Trophoblast cell (in vitro differentiated cells and primary cell): ENCODE results near the gene KIF6.

Experiments used
- DNase-seq, 2 donors: peaks; one replicate each; pipeline ENCODE4 v3.0.0-alpha.2; 2016
- H2AFZ ChIP-seq: 2 replicates; pipeline ENCODE4 v1.6.1; 2013; ENCODE audit warnings: low read length, moderate library complexity, mild to moderate bottlenecking; ENCODE audit not compliant: insufficient read depth, poor library complexity
- H2AK5ac ChIP-seq: 2 replicates; pipeline ENCODE4 v1.6.1; 2013; ENCODE audit warnings: mild to moderate bottlenecking, low read length
- H2BK120ac ChIP-seq: 2 replicates; pipeline ENCODE4 v1.6.1; 2013; ENCODE audit warnings: low read length, mild to moderate bottlenecking, moderate library complexity; ENCODE audit not compliant: insufficient read depth, poor library complexity
- H2BK12ac ChIP-seq: 2 replicates; pipeline ENCODE4 v1.6.1; 2013; ENCODE audit warnings: mild to moderate bottlenecking, low read length, moderate library complexity
- H2BK5ac ChIP-seq: 2 replicates; pipeline ENCODE4 v1.6.1; 2013; ENCODE audit warnings: low read length, low read depth, moderate library complexity, mild to moderate bottlenecking; ENCODE audit not compliant: poor library complexity
- H3K14ac ChIP-seq: 2 replicates; pipeline ENCODE4 v1.6.1; 2013; ENCODE audit warnings: mild to moderate bottlenecking, low read length
- H3K18ac ChIP-seq: 2 replicates; pipeline ENCODE4 v1.6.1; 2013; ENCODE audit warnings: mild to moderate bottlenecking, low read length
- H3K23ac ChIP-seq: 2 replicates; pipeline ENCODE4 v1.6.1; 2013; ENCODE audit warnings: low read length
- H3K27ac ChIP-seq: 2 replicates; pipeline ENCODE4 v1.5.1; 2013; ENCODE audit warnings: low read depth, mild to moderate bottlenecking, inconsistent platforms, low read length, moderate library complexity
- H3K27me3 ChIP-seq: 2 replicates; pipeline ENCODE4 v1.6.1; 2013; ENCODE audit warnings: inconsistent platforms, mild to moderate bottlenecking, low read length, moderate library complexity; ENCODE audit not compliant: insufficient read depth
- H3K36me3 ChIP-seq, 2 experiments: 1 replicate in 1 of 2; 2 replicates in 1 of 2; pipeline ENCODE4 v1.6.1; 2013; ENCODE audit warnings: low read length in 2 of 2, mild to moderate bottlenecking in 2 of 2, moderate library complexity in 1 of 2; ENCODE audit not compliant: insufficient read depth in 2 of 2, control insufficient read depth in 1 of 2
- H3K4ac ChIP-seq: 2 replicates; pipeline ENCODE4 v1.6.1; 2013; ENCODE audit warnings: low read depth, mild to moderate bottlenecking, low read length, moderate library complexity
- H3K4me1 ChIP-seq, 2 experiments: 1 replicate in 1 of 2; 2 replicates in 1 of 2; pipeline ENCODE4 v1.6.1; 2013; ENCODE audit warnings: low read length in 2 of 2, mild to moderate bottlenecking in 2 of 2, moderate library complexity in 1 of 2; ENCODE audit not compliant: insufficient read depth in 2 of 2, control insufficient read depth in 1 of 2
- H3K4me2 ChIP-seq: 2 replicates; pipeline ENCODE4 v1.6.1; 2013; ENCODE audit warnings: inconsistent platforms, mild to moderate bottlenecking, low read length, moderate library complexity
- H3K4me3 ChIP-seq: 2 replicates; pipeline ENCODE4 v1.5.1; 2013; ENCODE audit warnings: mild to moderate bottlenecking, low read depth, low read length, inconsistent platforms
- H3K79me1 ChIP-seq: one replicate; pipeline ENCODE4 v1.6.1; 2013; ENCODE audit warnings: low read length
- H3K79me2 ChIP-seq: 2 replicates; pipeline ENCODE4 v1.6.1; 2013; ENCODE audit warnings: low read length, mild to moderate bottlenecking; ENCODE audit not compliant: control insufficient read depth, insufficient read depth, poor library complexity
- H3K9ac ChIP-seq: 2 replicates; pipeline ENCODE4 v1.6.1; 2013; ENCODE audit warnings: mild to moderate bottlenecking, low read length
- H3K9me3 ChIP-seq: 2 replicates; pipeline ENCODE4 v1.6.1; 2013; ENCODE audit warnings: low read depth, mild to moderate bottlenecking, control low read depth, inconsistent platforms, low read length; ENCODE audit not compliant: insufficient read depth
- H4K12ac ChIP-seq: 2 replicates; pipeline ENCODE4 v1.6.1; 2013; ENCODE audit warnings: low read depth, mild to moderate bottlenecking, low read length, moderate library complexity
- H4K8ac ChIP-seq: 2 replicates; pipeline ENCODE4 v1.6.1; 2013; ENCODE audit warnings: low read depth, mild to moderate bottlenecking, low read length, moderate library complexity
- H4K91ac ChIP-seq: one replicate; pipeline ENCODE4 v1.6.1; 2013; ENCODE audit warnings: low read depth, mild to moderate bottlenecking, low read length, moderate library complexity
- WGBS: extraction: QIAGEN DNeasy Blood & Tissue Kit; methylation state at CpG from one replicate; pipeline ENCODE4 v1.1.7; 2013; ENCODE audit warnings: missing lambda C conversion rate; ENCODE audit not compliant: insufficient read length, insufficient coverage; ENCODE audit errors: extremely low coverage; 5-methylcytosine and 5-hydroxymethylcytosine counted together

KIF6 gene

DNA sequence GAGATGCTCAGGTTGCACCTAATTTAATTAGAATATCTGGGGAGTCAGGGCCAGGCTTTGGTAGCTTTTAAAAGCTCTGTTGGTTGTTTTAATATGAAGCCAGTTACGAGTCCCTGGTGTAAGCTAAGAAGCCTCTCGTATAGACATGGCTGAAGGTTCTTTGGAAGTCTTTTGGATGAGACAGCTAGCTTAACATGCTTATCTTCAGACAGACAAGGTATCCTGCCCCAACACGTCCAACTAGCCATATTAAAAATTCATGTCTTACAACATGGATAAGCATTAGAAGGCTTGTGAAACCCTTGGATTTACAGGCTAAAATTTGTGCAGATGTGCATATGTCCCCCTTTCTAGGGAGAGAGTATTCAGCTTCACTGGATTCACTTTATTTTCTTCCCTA is 297.1 kb downstream of the KIF6 start:
- Histone ChIP-seq H2BK12ac (no peak overlapping the region), H4K8ac (no peak overlapping the region), H4K12ac (no peak overlapping the region), H3K27ac (no peak overlapping the region), H3K4me2 (no peak overlapping the region), H3K4me3 (no peak overlapping the region), H3K23ac (no peak overlapping the region), H3K14ac (no peak overlapping the region), H3K9me3 (peaks cover 1% of the 10 kb centered on the region), H3K4ac (no peak overlapping the region), H2BK5ac (no peak overlapping the region), H4K91ac (no peak overlapping the region), H3K79me2 (no peaks in the 10 kb centered on the region), H2BK120ac (no peak overlapping the region), H3K9ac (no peak overlapping the region), H3K18ac (no peak overlapping the region), H3K27me3 (no peaks in the 10 kb centered on the region), H3K36me3 (no peaks in the 10 kb centered on the region), H2AFZ (no peak overlapping the region), H2AK5ac (no peak overlapping the region), H3K4me1 (peaks cover 11 to 24% of the 10 kb centered on the region in 2 experiments), H3K79me1 (peaks cover 14% of the 10 kb centered on the region)
- DNase-seq: no peak
- WGBS: no CpG with 5 or more reads among the region's 3 CpGs

DNA sequence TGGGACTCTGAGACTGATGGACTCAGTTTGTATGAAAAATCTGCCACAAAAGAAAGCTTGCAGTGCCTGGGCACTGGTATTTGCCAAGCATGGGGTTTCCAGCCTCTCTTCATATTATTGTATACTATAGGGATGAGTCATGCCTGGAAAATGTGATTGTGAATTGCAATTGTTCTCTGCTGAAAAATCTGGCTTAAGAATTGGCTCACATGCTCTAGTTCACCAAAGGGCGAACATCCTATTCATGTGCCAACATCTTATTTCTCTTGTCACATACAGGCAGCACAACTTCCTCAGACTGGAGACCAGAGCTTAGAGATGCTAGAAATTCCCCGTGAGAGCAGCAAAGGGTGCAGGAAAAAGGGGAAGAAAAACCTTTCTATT is 299.1 kb downstream of the KIF6 start:
- Histone ChIP-seq H3K18ac (no peak overlapping the region), H3K4ac (no peak overlapping the region), H3K27me3 (no peaks in the 10 kb centered on the region), H2AFZ (no peak overlapping the region), H2BK5ac (no peak overlapping the region), H3K23ac (no peak overlapping the region), H3K79me2 (no peaks in the 10 kb centered on the region), H2BK12ac (no peak overlapping the region), H3K27ac (no peak overlapping the region), H4K12ac (no peak overlapping the region), H3K9ac (no peak overlapping the region), H3K4me1 (peaks cover 10 to 18% of the 10 kb centered on the region in 2 experiments), H3K36me3 (no peaks in the 10 kb centered on the region), H3K9me3 (peaks cover 1% of the 10 kb centered on the region), H3K4me2 (no peak overlapping the region), H4K91ac (no peak overlapping the region), H3K79me1 (peaks cover 12% of the 10 kb centered on the region), H3K4me3 (no peak overlapping the region), H3K14ac (no peak overlapping the region), H2AK5ac (no peak overlapping the region), H4K8ac (no peak overlapping the region), H2BK120ac (no peak overlapping the region)
- no CpG with 5 or more reads among the region's 2 CpGs for WGBS
- DNase-seq: peak in 1 of 2 donors; percentile 14

DNA sequence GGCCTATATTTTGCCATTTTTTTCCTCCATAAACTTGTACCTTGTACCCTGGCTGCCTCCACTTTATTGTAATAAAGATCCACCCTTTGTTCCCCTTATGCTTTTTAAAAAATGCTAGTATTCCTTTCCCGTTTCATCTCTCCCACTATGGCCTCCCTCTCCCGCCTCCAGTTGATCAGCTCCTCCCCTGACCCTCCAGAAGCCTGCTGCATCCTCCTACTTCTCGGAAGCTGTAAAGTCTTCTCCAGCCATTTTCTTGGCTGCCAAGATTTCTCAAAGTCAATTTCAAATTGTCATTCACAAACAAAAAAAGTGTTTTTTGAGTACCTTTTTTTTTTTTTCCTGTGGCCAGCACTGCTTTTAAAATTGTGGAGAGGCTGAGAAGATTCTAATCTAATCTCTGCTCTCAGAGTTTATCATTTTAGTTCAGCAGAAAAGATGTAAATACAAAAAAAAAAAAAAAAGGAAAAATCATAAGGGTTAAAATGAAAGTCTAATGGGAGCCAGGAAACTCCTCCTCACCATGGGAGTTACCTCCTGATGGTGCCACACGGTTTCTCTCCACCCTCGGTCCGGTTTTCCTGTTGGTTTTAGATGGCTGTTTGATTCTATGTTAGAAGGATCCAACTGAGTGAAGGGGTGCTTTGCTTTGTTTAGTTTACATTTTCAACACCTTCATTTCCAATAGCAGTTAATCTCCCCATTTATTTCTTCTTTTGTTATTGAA is 299.7 kb downstream of the KIF6 start:
- Histone ChIP-seq H3K27ac (no peak overlapping the region), H2AK5ac (no peak overlapping the region), H3K9me3 (peaks cover 1% of the 10 kb centered on the region), H3K4ac (no peak overlapping the region), H3K14ac (no peak overlapping the region), H3K4me1 (peaks cover 10 to 14% of the 10 kb centered on the region in 2 experiments), H3K4me2 (no peak overlapping the region), H3K4me3 (no peak overlapping the region), H3K79me1 (peaks cover 11% of the 10 kb centered on the region), H4K8ac (no peak overlapping the region), H3K18ac (no peak overlapping the region), H4K91ac (no peak overlapping the region), H3K23ac (no peak overlapping the region), H2BK5ac (no peak overlapping the region), H4K12ac (no peak overlapping the region), H2BK12ac (no peak overlapping the region), H3K79me2 (no peaks in the 10 kb centered on the region), H2AFZ (no peak overlapping the region), H2BK120ac (no peak overlapping the region), H3K36me3 (no peaks in the 10 kb centered on the region), H3K9ac (no peak overlapping the region), H3K27me3 (no peaks in the 10 kb centered on the region)
- no peak for DNase-seq
- no CpG with 5 or more reads among the region's 6 CpGs for WGBS

DNA sequence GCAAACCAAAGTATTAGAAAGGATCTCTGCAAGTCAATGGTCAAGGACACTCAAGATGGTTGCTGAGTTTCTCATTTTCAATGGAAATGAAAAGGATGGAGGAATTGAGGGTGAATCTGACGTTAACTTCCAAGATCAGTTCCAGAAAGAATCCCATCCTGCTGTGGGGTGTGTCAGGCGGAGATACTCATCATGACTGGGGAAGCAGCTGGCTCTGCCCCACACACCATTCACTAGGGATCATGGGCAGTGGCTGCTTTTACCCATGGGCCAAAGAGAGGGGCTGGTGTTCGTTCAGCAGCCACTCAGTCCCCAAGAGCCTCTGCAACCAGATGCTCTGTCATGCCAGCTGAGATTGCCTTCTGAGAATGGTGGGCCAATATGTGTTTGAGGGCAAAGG is 300.4 kb downstream of the KIF6 start:
- no peaks in the 10 kb centered on the region for H3K79me2 ChIP-seq
- no peak overlapping the region for H3K27ac ChIP-seq
- no peak overlapping the region for H3K4me2 ChIP-seq
- H4K8ac ChIP-seq: peak overlapping the region; percentile 2
- H3K79me1 ChIP-seq: peaks cover 4% of the 10 kb centered on the region
- H3K14ac ChIP-seq: no peak overlapping the region
- peaks cover 9% of the 10 kb centered on the region in 2 experiments for H3K4me1 ChIP-seq
- H3K9ac ChIP-seq: no peak overlapping the region
- H3K27me3 ChIP-seq: no peaks in the 10 kb centered on the region
- no peaks in the 10 kb centered on the region for H3K36me3 ChIP-seq
- no peak overlapping the region for H2AFZ ChIP-seq
- H3K18ac ChIP-seq: no peak overlapping the region
- H2BK5ac ChIP-seq: no peak overlapping the region
- DNase-seq: no peak
- H3K9me3 ChIP-seq: peaks cover 1% of the 10 kb centered on the region
- peak overlapping the region; percentile 36 for H2AK5ac ChIP-seq
- H2BK12ac ChIP-seq: peak overlapping the region; percentile 62
- no peak overlapping the region for H3K4ac ChIP-seq
- H3K4me3 ChIP-seq: no peak overlapping the region
- H4K91ac ChIP-seq: peak overlapping the region; percentile 13
- no CpG with 5 or more reads among the region's 3 CpGs for WGBS
- no peak overlapping the region for H2BK120ac ChIP-seq
- no peak overlapping the region for H3K23ac ChIP-seq
- no peak overlapping the region for H4K12ac ChIP-seq
